IPS-18c (cell line): ENCODE data around the gene TRIM3.

Source experiments
- H3K4me3 ChIP-seq: 2 replicates; pipeline ENCODE4 v1.7.0; 2013; ENCODE audit warnings: low read depth, mild to moderate bottlenecking, low read length, moderate library complexity; ENCODE audit not compliant: insufficient read depth
- H3K9me3 ChIP-seq: one replicate; pipeline ENCODE4 v1.6.1; 2013; ENCODE audit warnings: mild to moderate bottlenecking, low read length, moderate library complexity; ENCODE audit not compliant: control insufficient read depth, insufficient read depth

The TRIM3 gene

DNA sequence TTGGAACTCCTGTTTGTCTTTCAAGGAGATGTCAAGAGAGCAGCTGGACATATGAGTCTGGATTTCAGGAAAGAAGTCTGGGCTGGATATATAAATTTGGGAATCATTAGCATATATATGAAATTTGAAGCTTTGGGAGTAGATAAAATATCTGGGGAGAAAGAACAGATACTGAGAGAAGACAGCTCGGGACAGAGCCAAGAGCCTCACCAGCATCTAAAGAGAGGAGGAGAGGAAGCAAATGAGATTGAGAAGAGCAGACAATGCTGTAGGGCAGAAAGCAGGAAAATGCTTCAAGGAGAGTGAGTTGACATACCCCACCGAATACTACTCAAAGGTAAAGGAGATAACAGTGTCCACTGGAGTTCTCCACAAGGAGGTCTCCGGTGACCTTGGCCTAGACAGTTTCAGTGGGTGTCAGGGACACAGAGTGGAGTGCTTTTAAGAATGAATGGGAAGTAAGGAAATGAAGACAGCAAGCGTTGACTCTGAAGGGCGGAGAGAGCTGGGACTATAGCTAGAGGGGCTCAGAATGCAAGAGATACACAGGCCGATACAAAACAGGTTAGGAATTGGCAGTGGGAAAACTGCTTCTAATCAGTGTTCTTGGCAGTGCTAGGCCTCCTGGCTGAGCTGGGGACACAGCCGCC, 55.7 kb downstream of the TRIM3 start:
- no peaks in the 10 kb centered on the region for H3K9me3 ChIP-seq
- H3K4me3 ChIP-seq, result peak overlapping the region; percentile 87

DNA sequence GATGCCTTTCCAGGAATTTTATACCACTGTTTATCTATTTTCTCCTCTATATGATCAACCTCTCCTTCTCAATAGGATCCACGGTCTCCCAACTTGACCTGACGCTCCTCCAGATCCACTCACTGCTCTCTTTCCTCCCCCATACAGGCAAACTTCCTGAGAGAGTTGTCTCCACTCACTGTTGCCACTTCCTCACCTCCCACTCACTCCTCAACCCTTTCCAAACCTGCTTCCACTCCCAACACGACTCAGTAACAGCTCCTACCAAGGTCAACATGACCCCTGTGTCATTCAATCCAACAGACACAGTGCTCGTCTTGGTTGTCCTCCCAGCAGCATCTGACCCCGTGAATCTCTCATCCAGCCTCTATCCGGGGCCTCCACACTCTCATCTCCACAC, 57.9 kb downstream of the TRIM3 start:
- Histone ChIP-seq H3K4me3 (no peak overlapping the region), H3K9me3 (no peaks in the 10 kb centered on the region)

DNA sequence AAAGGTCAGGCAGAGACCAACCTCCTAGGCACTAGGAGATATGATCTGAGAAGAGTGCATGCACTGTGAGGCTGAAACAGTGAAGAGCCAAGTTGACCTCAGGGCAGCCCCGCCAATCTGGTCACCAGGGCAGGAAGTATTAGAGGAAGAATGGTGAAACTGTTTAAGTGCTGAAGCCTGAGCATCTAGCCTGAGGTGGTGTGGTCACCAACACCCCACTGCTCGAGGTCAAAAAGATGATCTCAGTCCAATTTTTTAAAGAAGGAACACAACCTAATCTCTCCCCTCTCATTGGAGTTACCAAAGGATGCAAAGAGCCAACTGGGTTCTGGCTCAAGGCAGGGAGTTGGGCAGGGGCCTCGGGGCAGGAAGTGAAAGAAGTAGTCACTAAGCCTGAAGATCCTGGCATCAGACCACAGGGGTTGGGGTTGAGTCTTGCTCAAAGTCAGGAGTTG, 58.8 kb downstream of the TRIM3 start:
- Histone ChIP-seq H3K9me3 (no peaks in the 10 kb centered on the region), H3K4me3 (no peak overlapping the region)

- Histone ChIP-seq H3K4me3 (no peak overlapping the region), H3K9me3 (no peaks in the 10 kb centered on the region)
Observed at GRCh38 chr11:6413791-6414201, 59.9 kb downstream of the TRIM3 start.

- H3K9me3 ChIP-seq, result no peaks in the 10 kb centered on the region
- no peak overlapping the region for H3K4me3 ChIP-seq
Observed at GRCh38 chr11:6411594-6412031, 62.1 kb downstream of the TRIM3 start.

- H3K9me3 ChIP-seq, result no peaks in the 10 kb centered on the region
- H3K4me3 ChIP-seq, result no peak overlapping the region
Observed at GRCh38 chr11:6410695-6411430, 62.9 kb downstream of the TRIM3 start.

DNA sequence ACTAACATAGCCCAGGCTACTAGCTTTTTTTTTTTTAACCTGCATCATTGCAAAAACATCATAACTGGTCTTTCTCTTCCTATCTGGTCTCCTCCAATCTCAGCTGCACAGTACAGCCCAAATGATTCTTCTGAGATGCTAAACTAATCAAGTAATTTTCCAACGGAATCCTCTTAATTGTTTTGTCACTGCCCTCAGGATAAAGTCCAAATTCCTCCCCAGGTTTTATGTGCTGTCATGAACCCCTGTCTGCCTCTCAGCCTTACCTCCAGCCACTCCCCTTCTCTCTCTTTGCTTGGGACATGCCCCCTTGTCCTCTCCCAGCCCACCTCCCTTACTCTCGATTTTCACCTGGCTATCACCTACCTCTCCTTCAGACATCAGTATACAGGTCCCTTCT, 67.4 kb downstream of the TRIM3 start:
- no peaks in the 10 kb centered on the region for H3K9me3 ChIP-seq

DNA sequence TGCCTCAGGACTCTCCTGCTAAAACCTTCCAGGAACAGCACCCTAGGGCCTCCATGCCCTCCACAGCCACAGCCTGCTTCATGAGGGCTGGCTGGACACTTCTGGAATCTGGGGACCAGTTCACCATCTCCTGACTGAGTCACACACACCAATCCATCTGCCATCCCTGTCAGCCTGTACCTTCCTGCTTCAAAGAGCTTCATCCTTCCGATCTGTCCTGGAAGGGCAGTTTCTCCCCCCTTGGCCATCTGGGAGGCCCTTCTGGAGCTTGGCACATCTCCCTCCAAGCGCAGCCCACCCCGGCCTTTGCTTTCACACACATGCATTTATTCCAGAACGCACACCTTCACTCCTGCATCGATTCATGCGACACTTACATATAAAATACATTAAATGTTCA, 67.9 kb downstream of the TRIM3 start:
- no peaks in the 10 kb centered on the region for H3K9me3 ChIP-seq
- H3K4me3 ChIP-seq, result no peak overlapping the region

More for the DNA sequence above, 67.4 kb downstream of the TRIM3 start:
- H3K4me3 ChIP-seq, result no peak overlapping the region

DNA sequence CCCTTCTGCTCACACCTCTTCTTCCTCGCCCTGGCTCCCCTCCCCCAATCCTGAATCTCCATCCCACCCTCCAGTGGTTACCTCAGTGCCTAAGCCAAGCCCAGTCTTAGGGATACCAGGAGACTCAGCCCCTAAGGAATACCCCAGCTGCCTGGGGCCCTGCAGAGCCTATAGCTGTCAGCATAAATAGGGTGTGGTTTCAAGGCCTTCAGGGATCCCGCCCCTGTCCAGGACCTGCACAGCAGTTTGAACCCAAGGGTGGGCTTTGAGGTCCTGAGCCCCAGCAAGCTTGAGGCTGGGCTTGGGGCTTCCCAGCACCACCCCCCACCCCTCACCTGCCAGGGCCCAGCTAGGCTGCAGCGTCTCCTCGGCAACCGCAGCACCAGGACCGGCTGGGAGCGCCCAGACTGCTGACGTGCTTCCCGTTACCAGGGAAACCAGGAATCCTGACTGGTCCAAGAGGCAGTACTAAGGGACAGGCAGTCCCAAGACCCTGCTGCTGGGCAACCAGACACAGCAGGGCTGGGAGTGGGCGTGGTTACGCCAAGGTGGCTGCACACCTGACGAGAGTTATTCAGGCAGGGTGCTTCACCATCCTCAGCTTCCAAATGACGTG, 68.6 kb downstream of the TRIM3 start:
- Histone ChIP-seq H3K9me3 (no peaks in the 10 kb centered on the region), H3K4me3 (no peak overlapping the region)

GRCh38 chr11:6404342-6405051, 69.2 kb downstream of the TRIM3 start:
- Histone ChIP-seq H3K4me3 (no peak overlapping the region; the same call in 1 of the 2 replicates), H3K9me3 (no peaks in the 10 kb centered on the region)

DNA sequence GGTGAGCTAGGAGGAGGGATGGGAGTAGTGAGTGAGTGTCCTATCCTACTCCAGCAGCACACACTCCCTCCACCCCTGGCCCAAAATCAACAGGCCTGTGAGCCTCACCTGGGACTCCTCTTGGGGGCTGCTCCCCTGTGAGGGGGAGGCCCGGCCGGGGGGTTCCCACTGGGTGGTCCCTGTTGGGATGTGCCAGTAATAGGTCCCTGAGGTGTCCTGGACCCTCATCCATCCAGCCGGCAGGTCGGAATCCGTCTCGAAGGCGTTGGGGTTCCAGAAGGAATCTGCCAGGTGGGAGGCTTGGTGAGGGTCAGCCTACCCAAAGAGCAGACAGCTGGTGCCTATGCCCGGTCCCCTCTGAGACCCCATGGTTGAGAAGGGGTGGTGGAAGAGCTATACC, 70.2 kb downstream of the TRIM3 start:
- no peaks in the 10 kb centered on the region for H3K9me3 ChIP-seq
- no peak overlapping the region for H3K4me3 ChIP-seq

- no peaks in the 10 kb centered on the region for H3K9me3 ChIP-seq
- no peak overlapping the region for H3K4me3 ChIP-seq
Observed at GRCh38 chr11:6402561-6402981, 71.2 kb downstream of the TRIM3 start.

DNA sequence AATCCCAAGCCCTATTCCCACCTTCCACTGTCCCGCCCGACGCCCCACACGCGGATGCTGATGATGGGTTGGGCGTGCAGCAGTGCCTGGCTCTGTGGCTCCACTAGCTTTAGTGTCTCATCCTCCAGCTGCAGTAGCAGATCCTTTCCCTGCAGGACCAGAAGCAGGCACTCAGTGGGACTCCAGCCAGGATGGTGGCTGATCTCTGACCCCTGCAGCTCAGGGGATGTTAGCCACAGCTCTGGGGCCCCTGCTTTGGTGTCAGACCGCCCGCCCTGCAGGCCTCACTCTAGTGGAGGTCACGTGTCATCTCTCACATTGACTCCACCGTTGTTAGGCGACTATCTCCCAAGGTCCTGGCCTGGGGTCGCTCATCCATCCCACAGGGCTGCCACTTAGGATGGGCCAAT, 71.7 kb downstream of the TRIM3 start:
- no peaks in the 10 kb centered on the region for H3K9me3 ChIP-seq
- H3K4me3 ChIP-seq, result no peak overlapping the region

DNA sequence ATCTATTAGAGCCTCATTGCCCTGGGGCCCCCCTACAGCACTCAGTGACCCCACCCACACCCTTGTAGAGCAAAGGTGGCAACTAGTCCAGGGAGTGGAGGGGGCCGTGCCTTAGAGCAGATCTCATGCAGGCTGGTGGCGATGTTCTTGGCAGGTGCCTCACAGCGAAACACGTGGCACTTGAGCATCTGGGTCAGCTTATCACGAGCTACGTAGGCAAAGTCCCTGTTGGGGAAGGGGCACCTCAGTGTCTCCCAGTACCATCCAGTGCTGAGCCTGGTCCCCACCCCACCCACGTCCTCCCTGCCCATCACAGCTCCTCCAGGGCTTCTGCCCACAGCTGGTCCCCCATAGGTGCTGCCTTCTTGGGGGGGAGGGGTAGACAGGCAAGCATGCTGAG, 72.3 kb downstream of the TRIM3 start:
- H3K9me3 ChIP-seq, result no peaks in the 10 kb centered on the region
- no peak overlapping the region for H3K4me3 ChIP-seq

GRCh38 chr11:6400431-6401345, 73.1 kb downstream of the TRIM3 start:
- Histone ChIP-seq H3K4me3 (no peak overlapping the region), H3K9me3 (no peaks in the 10 kb centered on the region)
